ENCODE data around the gene OLIG1.

Gene OLIG1

GRCh38 chr21:33105088-33105487, 35.1 kb downstream of the OLIG1 start:
- no peak for DNase-seq

DNA sequence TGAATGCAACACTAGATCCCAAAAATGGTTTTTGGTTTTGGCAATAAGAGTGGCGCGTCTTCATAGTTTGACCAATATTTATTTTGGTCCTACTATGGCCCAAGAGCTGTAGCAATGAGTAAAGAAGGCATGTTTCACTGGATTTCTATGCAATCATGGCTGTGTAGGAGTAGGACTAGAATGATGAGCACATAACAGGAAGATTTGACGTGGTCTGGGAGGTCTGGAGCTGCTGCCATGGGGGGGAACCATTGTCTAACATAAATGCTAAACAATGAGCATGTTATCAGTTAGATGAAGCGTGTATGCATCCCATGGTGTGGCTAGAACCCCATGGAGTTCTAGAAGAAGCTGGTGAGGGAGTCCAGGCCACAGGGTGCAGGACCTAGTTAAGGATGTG, 38.3 kb downstream of the OLIG1 start:
- no peak for DNase-seq

- DNase-seq = no peak
Observed at GRCh38 chr21:33109574-33110339, 39.8 kb downstream of the OLIG1 start.

- no peak for DNase-seq
Observed at GRCh38 chr21:33110340-33110715, 40.4 kb downstream of the OLIG1 start.

- DNase-seq = no peak
Observed at GRCh38 chr21:33111577-33111976, 41.6 kb downstream of the OLIG1 start.

DNA sequence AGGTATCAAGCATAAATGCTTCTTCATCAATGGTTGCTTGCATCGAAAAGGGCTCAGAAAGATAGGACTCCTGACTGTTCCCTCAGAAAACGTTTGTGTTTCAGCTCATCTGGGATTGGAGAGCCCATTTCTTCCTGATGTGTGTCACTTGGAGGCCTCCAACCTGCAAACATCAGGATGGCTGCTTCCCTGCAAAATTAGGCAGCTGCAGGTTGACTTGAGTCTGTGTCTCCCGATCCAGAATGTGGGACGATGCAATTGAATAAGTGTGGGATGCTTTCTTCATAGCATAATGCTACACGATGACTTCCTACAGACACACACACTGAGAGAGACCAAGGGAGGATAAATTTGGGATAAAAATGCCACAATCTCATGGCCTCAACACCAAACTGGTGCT, 42.2 kb downstream of the OLIG1 start:
- no peak for DNase-seq

- no peak for DNase-seq
Observed at GRCh38 chr21:33112681-33113080, 42.7 kb downstream of the OLIG1 start.

- DNase-seq = no peak
Observed at GRCh38 chr21:33113131-33113530, 43.2 kb downstream of the OLIG1 start.

GRCh38 chr21:33114276-33114675, 44.3 kb downstream of the OLIG1 start:
- no peak for DNase-seq

GRCh38 chr21:33115631-33116510, 45.9 kb downstream of the OLIG1 start:
- no peak for DNase-seq

- no peak for DNase-seq
Observed at GRCh38 chr21:33116676-33117075, 46.7 kb downstream of the OLIG1 start.

GRCh38 chr21:33117101-33117888, 47.4 kb downstream of the OLIG1 start:
- no peak for DNase-seq

All from T-helper 9 cell (primary cell).